Loucy (cell line): ENCODE results near the gene L3MBTL4.

Experiments
- CTCF ChIP-seq: fragments of 200-600 bp; sonication (generic); conservative IDR thresholded peaks from 2 replicates; pipeline ENCODE4 v1.5.1; 2014; ENCODE audit warnings: mild to moderate bottlenecking, antibody characterized with exemption, low read length
- EZH2phosphoT487 ChIP-seq: fragments of 200-600 bp; IDR thresholded peaks from 2 replicates; pipeline ENCODE4 v1.6.1; 2018; ENCODE audit warnings: antibody characterized with exemption, mild to moderate bottlenecking, moderate library complexity, borderline replicate concordance

- no peak for TF ChIP-seq CTCF
- no peak for TF ChIP-seq EZH2phosphoT487
These were observed 8.4 kb downstream of the L3MBTL4 start for GRCh38 chr18:6406075-6406909.
